ENCODE measurements around the gene AREG. TPM values are rescaled to one million over a fixed set of nuclear protein-coding genes. Genes with fewer than 3 reads are reported as not detected.

The AREG gene
- total and polyA plus RNA-seq, 2 donors (not counting 1 experiment from before 2014, with no cell fraction given): 0.50 to 2.0 TPM

- Histone ChIP-seq H4K20me1 (ENCODE audit: control insufficient read depth, extremely low read depth, insufficient read depth, low read length) (no peaks in the 10 kb centered on the region), H3K36me3 (ENCODE audit: control insufficient read depth, insufficient read depth, low read length) (no peaks in the 10 kb centered on the region), H3K4me3 (replicated peaks in 1 of 4; ENCODE audit: control extremely low read depth in 1 of 4, insufficient read depth in 1 of 4, low read depth in 3 of 4, low read length in 4 of 4) (no peak overlapping the region), H3K9me3 (ENCODE audit: control insufficient read depth, insufficient read depth, low read depth, low read length) (no peaks in the 10 kb centered on the region), H3K4me1 (ENCODE audit: control insufficient read depth, extremely low read depth, insufficient read depth, low read length) (peaks cover 3% of the 10 kb centered on the region), H3K27ac (ENCODE audit: insufficient read depth, low read length) (no peak overlapping the region), H3K27me3 (ENCODE audit: control insufficient read depth, insufficient read depth, low read length) (no peaks in the 10 kb centered on the region), H3K9ac (ENCODE audit: insufficient read depth, low read length) (no peak overlapping the region), H3K4me2 (ENCODE audit: extremely low read depth, insufficient read depth, low read length) (no peak overlapping the region), H2AFZ (ENCODE audit: low read length) (no peak overlapping the region), H3K79me2 (ENCODE audit: control insufficient read depth, insufficient read depth, low read length) (no peaks in the 10 kb centered on the region)
- no peak for DNase-seq (ENCODE audit: low read depth in 2 of 2)
- no peak for TF ChIP-seq CTCF (conservative IDR thresholded peaks at IDR 0.05 in 1 of 2, IDR thresholded peaks at IDR 0.05 in 1 of 2; ENCODE audit: low read depth in 1 of 2, low read length in 2 of 2)
- TF ChIP-seq EZH2 (IDR thresholded peaks at IDR 0.05; ENCODE audit: low read length, missing control alignments): no peak
Observed at GRCh38 chr4:74400395-74400794, 44.5 kb upstream of the AREG start.

GRCh38 chr4:74402692-74403456 is 42.1 kb upstream of the AREG start:
- TF ChIP-seq CTCF (conservative IDR thresholded peaks at IDR 0.05 in 1 of 2, IDR thresholded peaks at IDR 0.05 in 1 of 2; ENCODE audit: low read depth in 1 of 2, low read length in 2 of 2): no peak
- Histone ChIP-seq H3K36me3 (ENCODE audit: control insufficient read depth, insufficient read depth, low read length) (no peaks in the 10 kb centered on the region), H3K4me3 (replicated peaks in 1 of 4; ENCODE audit: control extremely low read depth in 1 of 4, insufficient read depth in 1 of 4, low read depth in 3 of 4, low read length in 4 of 4) (no peak overlapping the region), H3K27ac (ENCODE audit: insufficient read depth, low read length) (no peak overlapping the region), H3K79me2 (ENCODE audit: control insufficient read depth, insufficient read depth, low read length) (no peaks in the 10 kb centered on the region), H3K4me2 (ENCODE audit: extremely low read depth, insufficient read depth, low read length) (no peak overlapping the region), H4K20me1 (ENCODE audit: control insufficient read depth, extremely low read depth, insufficient read depth, low read length) (no peaks in the 10 kb centered on the region), H3K27me3 (ENCODE audit: control insufficient read depth, insufficient read depth, low read length) (no peaks in the 10 kb centered on the region), H3K4me1 (ENCODE audit: control insufficient read depth, extremely low read depth, insufficient read depth, low read length) (no peaks in the 10 kb centered on the region), H3K9ac (ENCODE audit: insufficient read depth, low read length) (no peak overlapping the region), H3K9me3 (ENCODE audit: control insufficient read depth, insufficient read depth, low read depth, low read length) (no peaks in the 10 kb centered on the region), H2AFZ (ENCODE audit: low read length) (no peak overlapping the region)
- DNase-seq (ENCODE audit: low read depth in 2 of 2): no peak

- H3K36me3 ChIP-seq (ENCODE audit: control insufficient read depth, insufficient read depth, low read length): no peaks in the 10 kb centered on the region
- DNase-seq (ENCODE audit: low read depth in 2 of 2): peak in 1 of 2 donors; percentile 28
- no peaks in the 10 kb centered on the region for H4K20me1 ChIP-seq (ENCODE audit: control insufficient read depth, extremely low read depth, insufficient read depth, low read length)
- no peak overlapping the region for H2AFZ ChIP-seq (ENCODE audit: low read length)
- H3K4me2 ChIP-seq (ENCODE audit: extremely low read depth, insufficient read depth, low read length): no peak overlapping the region
- H3K27me3 ChIP-seq (ENCODE audit: control insufficient read depth, insufficient read depth, low read length): no peaks in the 10 kb centered on the region
- H3K9me3 ChIP-seq (ENCODE audit: control insufficient read depth, insufficient read depth, low read depth, low read length): no peaks in the 10 kb centered on the region
- H3K4me1 ChIP-seq (ENCODE audit: control insufficient read depth, extremely low read depth, insufficient read depth, low read length): no peaks in the 10 kb centered on the region
- H3K4me3 ChIP-seq (replicated peaks in 1 of 4; ENCODE audit: control extremely low read depth in 1 of 4, insufficient read depth in 1 of 4, low read depth in 3 of 4, low read length in 4 of 4): no peak overlapping the region
- no peak overlapping the region for H3K9ac ChIP-seq (ENCODE audit: insufficient read depth, low read length)
- H3K79me2 ChIP-seq (ENCODE audit: control insufficient read depth, insufficient read depth, low read length): no peaks in the 10 kb centered on the region
- TF ChIP-seq CTCF (conservative IDR thresholded peaks at IDR 0.05 in 1 of 2, IDR thresholded peaks at IDR 0.05 in 1 of 2; ENCODE audit: low read depth in 1 of 2, low read length in 2 of 2) (no peak), EZH2 (IDR thresholded peaks at IDR 0.05; ENCODE audit: low read length, missing control alignments) (no peak)
- no peak overlapping the region for H3K27ac ChIP-seq (ENCODE audit: insufficient read depth, low read length)
Observed at GRCh38 chr4:74407891-74408290, 37.0 kb upstream of the AREG start.

Data from fibroblast of lung (primary cell).